ENCODE measurements around the gene SAPCD1. TPM values are rescaled to one million over a fixed set of nuclear protein-coding genes. Genes with fewer than 3 reads are reported as not detected.

The SAPCD1 gene
- total RNA-seq, 2 experiments from 2014 or later, result 13.1 to 18.1 TPM

DNA sequence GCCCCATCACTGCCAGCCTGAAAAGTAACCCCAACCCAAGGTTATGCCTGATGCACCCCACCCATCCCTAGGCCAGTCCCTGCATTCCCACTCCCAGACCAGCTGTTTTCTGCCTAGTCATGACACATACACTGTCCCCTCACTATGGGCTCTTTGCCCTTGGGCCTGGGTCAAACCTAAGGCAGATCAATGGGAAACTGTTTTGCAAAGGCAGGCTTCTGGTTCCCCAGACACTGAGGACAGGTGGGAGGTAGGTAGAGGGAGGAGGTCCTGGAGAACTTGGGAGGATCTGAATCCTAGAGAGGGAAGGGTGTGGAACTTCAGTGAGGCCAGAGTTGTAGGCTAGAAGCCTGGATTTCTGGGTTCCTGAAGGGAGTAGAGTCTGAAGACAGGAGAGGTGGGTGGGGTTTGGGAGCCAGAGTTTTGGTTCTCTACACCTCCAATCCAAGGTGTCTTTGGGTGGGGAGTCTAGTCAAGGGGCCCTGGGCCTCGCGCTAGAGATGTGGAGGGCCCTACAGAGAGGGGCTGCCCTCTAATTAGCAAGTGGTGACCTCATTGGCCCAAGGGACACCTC lies 28.1 kb upstream of the SAPCD1 start:
- H3K36me3 Mint-ChIP-seq, result peaks cover 42% of the 10 kb centered on the region
- H3K4me1 Mint-ChIP-seq, result peaks cover 52% of the 10 kb centered on the region
- peak overlapping the region; percentile 98 for H3K4me3 Mint-ChIP-seq
- POLR2A ChIA-PET, result interaction anchor here (0.6 to 7.6 kb wide), 12 partner anchors 7 to 129 kb away, joined by 3 to 137 read pairs (median 10); partner anchors contain the start of genes CSNK2B, DDAH2, GPANK1 and HSPA1A
- ATAC-seq (ENCODE audit: low read depth) (no peak), DNase-seq (no peak)
- peak overlapping the region; percentile 93 for H3K27ac Mint-ChIP-seq
- H3K27me3 Mint-ChIP-seq, result no peaks in the 10 kb centered on the region
- no peaks in the 10 kb centered on the region for H3K9me3 Mint-ChIP-seq

DNA sequence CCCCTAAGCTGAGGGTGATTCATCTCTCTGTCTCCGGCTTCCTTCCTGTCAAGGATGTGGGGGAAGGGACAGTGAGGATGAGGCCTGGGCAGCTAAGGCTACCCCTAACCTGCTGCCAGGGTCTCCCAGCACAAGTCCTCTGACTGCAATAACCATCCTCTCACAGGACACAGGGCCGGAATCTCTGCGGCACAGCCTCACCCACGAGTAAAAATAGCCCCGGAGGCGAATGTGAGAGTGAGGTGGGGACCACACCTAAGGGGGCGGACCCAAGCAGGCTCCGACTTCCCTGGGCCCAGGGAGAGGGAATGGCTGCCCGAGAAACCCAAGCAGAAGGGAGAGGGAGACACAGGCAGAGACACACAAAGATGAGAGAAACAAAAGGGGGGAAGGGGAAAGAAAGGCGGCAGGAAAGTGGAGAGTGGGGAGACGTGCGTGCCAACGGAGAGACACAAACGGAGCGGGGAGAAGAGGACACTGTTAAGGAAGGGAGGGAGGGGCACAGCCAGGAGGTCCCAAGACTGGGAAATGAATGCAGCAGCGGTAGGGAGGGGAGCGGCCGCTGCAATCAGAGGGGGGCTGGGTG lies 27.5 kb upstream of the SAPCD1 start:
- no peaks in the 10 kb centered on the region for H3K27me3 Mint-ChIP-seq
- H3K36me3 Mint-ChIP-seq, result peaks cover 43% of the 10 kb centered on the region
- ATAC-seq (ENCODE audit: low read depth) (peak; percentile 37), DNase-seq (peak; percentile 70)
- H3K9me3 Mint-ChIP-seq, result no peaks in the 10 kb centered on the region
- POLR2A ChIA-PET, result interaction anchor here (0.6 to 7.6 kb wide), 16 partner anchors 8 to 152 kb away, joined by 3 to 137 read pairs (median 10); partner anchors contain the start of genes ABHD16A, CSNK2B, DDAH2 and GPANK1
- peaks cover 55% of the 10 kb centered on the region for H3K4me1 Mint-ChIP-seq
- H3K4me3 Mint-ChIP-seq, result peak overlapping the region; percentile 98
- H3K27ac Mint-ChIP-seq, result peak overlapping the region; percentile 93

DNA sequence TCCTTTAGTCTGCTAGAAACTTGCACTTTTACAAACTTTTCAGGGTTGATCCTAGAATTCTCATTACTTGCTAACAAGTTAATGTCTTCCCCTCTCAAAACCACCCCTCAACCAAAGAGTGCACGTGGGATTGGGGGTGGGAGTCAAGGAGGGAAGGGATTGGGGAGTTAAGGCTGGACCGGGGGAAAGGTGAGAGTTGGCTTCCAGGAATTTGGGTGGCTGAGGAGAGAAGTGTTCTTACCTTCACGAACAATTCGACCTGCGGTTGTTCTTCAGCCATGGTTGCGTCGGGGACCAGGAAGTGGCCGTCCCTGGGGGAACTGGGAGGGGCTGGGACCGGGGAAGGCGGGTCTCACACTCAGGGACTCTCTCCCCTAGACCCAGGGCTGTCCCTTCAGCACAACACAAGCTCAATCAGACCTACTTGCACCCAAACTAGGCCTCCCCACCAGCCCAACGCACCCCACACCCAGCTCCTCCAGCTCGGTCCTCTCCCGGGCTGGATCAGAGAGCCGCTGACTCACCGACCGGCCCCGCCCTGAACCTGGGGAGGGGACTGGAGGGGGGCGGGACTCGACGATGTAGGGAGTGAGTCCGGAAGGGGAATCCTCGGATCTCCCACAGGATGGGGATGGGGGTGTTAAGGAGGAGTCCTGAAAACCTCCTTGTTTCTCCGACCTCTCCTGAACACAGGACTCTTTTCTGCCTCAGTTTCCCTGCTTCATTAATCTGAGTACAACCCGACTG lies 26.3 kb upstream of the SAPCD1 start, which contains the start of gene CLIC1:
TSS of gene CLIC1 (minus strand) at position 510 of the 747 bp plus-strand sequence. CDS start at position 280, 230 bp downstream.
- Mint-ChIP-seq H3K27ac (peak within 1 kb of the TSS; percentile 93), H3K9me3 (no peaks in the 10 kb centered on the region), H3K4me1 (peaks cover 53% of the 10 kb centered on the region), H3K4me3 (peak within 1 kb of the TSS; percentile 98), H3K27me3 (no peaks in the 10 kb centered on the region), H3K36me3 (peaks cover 38% of the 10 kb centered on the region)
- peak; percentile 78 for DNase-seq
- ATAC-seq (ENCODE audit: low read depth), result peak; percentile 49
- POLR2A ChIA-PET, result interaction anchor here (0.6 to 7.6 kb wide), 25 partner anchors 9 to 241 kb away, joined by 3 to 137 read pairs (median 7); partner anchors contain the start of genes ABHD16A, APOM, C6orf47 and CSNK2B

DNA sequence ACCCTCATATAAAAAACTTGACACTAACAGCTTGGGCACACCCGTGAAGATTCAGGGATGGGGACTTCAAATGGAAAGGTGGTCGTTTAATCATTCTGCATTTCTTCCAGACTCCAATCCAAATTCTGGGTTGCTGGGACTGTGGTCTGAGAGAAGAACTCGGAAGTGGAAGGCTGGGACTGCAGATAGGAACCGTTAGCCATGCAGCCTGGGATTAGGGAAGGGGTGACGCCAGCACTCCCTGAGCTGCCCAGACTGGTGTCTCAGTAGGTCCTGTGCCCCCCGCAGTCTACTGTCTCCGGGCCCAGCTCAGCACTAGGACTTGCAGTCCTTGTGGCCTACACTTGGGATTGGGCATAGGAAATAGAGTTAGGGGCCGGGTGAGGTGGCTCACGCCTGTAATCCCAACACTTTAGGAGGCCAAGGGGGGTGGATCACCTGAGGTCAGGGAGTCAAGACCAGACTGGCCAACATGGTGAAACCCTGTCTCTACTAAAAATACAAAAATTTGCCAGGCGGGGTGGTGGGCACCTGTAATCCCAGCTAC lies 25.6 kb upstream of the SAPCD1 start:
- ATAC-seq (ENCODE audit: low read depth) (no peak), DNase-seq (no peak)
- Mint-ChIP-seq H3K4me3 (peak overlapping the region; percentile 98), H3K27me3 (no peaks in the 10 kb centered on the region), H3K27ac (peak overlapping the region; percentile 93), H3K36me3 (peaks cover 39% of the 10 kb centered on the region), H3K9me3 (no peaks in the 10 kb centered on the region), H3K4me1 (peaks cover 57% of the 10 kb centered on the region)
- POLR2A ChIA-PET, result interaction anchor here (0.6 to 7.6 kb wide), 26 partner anchors 10 to 242 kb away, joined by 3 to 137 read pairs (median 10); partner anchors contain the start of genes ABHD16A, APOM, BAG6 and C6orf47

DNA sequence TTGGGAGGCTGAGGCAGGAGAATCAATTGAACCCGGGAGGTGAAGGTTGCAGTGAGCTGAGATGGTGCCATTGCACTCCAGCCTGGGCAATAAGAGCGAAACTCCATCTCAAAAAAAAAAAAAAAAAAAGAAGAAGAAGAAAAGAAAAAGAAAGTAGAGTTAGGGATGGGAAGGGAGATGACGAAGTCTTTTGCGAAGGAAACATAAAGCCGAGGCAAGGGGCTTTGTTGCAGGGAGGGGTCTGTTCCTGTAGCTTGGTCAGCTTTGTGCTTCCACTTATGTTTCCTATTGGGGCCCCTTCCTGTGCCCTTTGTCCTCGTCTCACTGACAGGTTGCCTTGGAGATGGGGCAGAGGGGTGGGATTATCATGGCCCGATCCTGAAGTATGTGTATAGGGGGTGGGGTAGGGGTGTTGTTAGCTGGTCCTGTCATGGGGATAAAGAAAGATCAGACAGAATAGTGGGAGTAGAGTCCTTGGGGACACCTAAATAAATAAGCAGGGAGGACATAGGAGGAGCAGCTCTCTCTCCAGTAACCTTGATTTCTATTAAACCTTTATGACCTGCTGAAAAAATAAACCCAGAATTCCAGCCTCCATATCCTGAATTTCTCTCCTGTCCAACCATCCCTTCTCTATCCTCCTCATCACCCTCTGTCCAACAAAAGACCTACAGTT lies 25.0 kb upstream of the SAPCD1 start:
- no peaks in the 10 kb centered on the region for H3K9me3 Mint-ChIP-seq
- DNase-seq (no peak), ATAC-seq (ENCODE audit: low read depth) (no peak)
- H3K27ac Mint-ChIP-seq, result peak overlapping the region; percentile 93
- H3K4me3 Mint-ChIP-seq, result peak overlapping the region; percentile 98
- H3K4me1 Mint-ChIP-seq, result peaks cover 54% of the 10 kb centered on the region
- H3K36me3 Mint-ChIP-seq, result peaks cover 35% of the 10 kb centered on the region
- POLR2A ChIA-PET, result interaction anchor here (0.7 to 7.6 kb wide), 27 partner anchors 10 to 243 kb away, joined by 3 to 137 read pairs (median 11); partner anchors contain the start of genes ABHD16A, BAG6, C6orf47 and CSNK2B
- H3K27me3 Mint-ChIP-seq, result no peaks in the 10 kb centered on the region

DNA sequence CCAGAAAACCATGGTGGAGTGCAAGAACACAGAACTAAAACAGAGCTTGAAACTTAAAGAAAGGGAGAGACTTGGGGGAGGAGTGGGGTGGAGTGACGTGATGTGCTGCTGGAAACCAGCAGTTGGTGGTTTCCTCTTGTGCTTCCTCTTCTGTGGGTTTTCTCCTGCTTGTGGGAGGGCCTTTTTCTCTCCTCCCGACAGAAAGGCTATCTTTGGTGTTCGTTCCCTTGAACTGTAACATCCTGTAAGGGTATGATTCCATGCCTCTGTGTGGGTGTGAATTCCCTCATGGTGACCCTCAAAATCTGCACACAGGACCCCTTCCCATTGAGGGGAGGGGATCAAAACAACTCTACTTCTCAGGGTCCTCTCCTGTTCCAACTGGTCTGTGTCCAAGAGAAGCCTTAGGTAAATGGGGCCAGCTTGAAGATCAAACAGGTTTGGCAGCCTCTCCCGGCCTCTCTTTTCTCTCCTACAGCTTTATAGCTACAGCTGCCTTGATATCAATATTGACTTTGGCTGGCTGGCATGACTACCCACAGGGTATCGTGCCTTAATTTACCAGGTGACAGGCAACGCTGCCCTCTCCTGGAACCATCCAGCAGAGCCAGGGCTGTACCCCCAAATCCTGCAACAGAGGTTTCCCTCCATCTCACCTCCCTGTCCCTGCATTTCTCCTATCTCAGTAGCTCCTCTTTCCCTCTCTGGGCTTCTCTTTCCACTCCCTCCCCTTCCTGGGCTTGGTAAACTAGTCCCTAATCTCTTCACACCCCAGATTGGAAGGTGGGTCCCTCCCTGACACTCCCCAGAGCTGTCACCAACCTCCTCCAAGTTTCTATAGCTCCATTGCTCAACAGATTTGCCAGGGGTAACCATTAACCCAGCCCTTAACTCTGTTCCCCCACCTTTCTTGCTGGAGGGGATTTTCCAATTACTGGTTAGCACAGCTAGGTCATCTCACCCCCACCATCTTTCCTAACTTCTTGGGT lies 24.2 kb upstream of the SAPCD1 start:
- peak; percentile 8 for ATAC-seq (ENCODE audit: low read depth)
- Mint-ChIP-seq H3K4me1 (peaks cover 59% of the 10 kb centered on the region), H3K36me3 (peaks cover 40% of the 10 kb centered on the region), H3K4me3 (peak overlapping the region; percentile 98), H3K27ac (peak overlapping the region; percentile 93), H3K9me3 (no peaks in the 10 kb centered on the region), H3K27me3 (no peaks in the 10 kb centered on the region)
- peak; percentile 62 for DNase-seq
- POLR2A ChIA-PET, result interaction anchor here (0.5 to 7.6 kb wide), 31 partner anchors 9 to 243 kb away, joined by 3 to 137 read pairs (median 10); partner anchors contain the start of genes ABHD16A, BAG6, C6orf47 and CSNK2B

DNA sequence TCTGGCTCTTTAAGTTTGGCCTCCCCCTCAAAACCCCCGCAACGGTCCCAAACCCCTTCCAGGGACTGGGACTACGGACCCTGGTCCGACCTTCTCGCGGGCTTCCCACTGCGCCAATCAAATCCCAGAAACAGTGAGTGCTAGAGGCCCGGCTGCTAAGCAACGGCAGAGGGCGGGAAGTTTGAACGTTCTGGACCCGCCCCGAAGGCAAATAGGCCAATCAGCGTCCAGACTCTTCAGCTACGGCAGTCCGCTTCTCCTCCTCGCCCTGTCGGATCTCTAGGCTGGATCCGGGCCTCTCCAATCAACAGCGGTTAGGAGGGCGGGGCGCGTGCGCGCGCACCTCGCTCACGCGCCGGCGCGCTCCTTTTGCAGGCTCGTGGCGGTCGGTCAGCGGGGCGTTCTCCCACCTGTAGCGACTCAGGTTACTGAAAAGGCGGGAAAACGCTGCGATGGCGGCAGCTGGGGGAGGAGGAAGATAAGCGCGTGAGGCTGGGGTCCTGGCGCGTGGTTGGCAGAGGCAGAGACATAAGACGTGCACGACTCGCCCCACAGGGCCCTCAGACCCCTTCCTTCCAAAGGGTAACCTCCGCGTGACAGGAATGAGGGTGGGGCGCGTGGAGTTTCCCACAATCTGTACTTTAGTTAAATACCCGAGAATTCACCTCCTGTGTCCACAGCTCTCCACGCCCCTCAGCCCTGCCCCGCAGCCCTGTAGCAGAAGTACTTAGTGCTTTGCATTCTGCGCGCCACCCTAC lies 22.6 kb upstream of the SAPCD1 start, which contains the start of gene MSH5:
TSS of gene MSH5 (plus strand) at position 367 of the 758 bp plus-strand sequence. CDS start 462 bp downstream, outside the sequence.
- peak within 1 kb of the TSS; percentile 98 for H3K4me3 Mint-ChIP-seq
- peaks cover 50% of the 10 kb centered on the region for H3K4me1 Mint-ChIP-seq
- peak within 1 kb of the TSS; percentile 93 for H3K27ac Mint-ChIP-seq
- POLR2A ChIA-PET, result interaction anchor here (0.6 to 7.6 kb wide), 34 partner anchors 8 to 199 kb away, joined by 3 to 137 read pairs (median 6); partner anchors contain the start of genes ABHD16A, BAG6, C6orf47 and CSNK2B
- peak; percentile 96 for DNase-seq
- H3K27me3 Mint-ChIP-seq, result no peaks in the 10 kb centered on the region
- ATAC-seq (ENCODE audit: low read depth), result peak; percentile 82
- H3K36me3 Mint-ChIP-seq, result peaks cover 34% of the 10 kb centered on the region
- H3K9me3 Mint-ChIP-seq, result no peaks in the 10 kb centered on the region

DNA sequence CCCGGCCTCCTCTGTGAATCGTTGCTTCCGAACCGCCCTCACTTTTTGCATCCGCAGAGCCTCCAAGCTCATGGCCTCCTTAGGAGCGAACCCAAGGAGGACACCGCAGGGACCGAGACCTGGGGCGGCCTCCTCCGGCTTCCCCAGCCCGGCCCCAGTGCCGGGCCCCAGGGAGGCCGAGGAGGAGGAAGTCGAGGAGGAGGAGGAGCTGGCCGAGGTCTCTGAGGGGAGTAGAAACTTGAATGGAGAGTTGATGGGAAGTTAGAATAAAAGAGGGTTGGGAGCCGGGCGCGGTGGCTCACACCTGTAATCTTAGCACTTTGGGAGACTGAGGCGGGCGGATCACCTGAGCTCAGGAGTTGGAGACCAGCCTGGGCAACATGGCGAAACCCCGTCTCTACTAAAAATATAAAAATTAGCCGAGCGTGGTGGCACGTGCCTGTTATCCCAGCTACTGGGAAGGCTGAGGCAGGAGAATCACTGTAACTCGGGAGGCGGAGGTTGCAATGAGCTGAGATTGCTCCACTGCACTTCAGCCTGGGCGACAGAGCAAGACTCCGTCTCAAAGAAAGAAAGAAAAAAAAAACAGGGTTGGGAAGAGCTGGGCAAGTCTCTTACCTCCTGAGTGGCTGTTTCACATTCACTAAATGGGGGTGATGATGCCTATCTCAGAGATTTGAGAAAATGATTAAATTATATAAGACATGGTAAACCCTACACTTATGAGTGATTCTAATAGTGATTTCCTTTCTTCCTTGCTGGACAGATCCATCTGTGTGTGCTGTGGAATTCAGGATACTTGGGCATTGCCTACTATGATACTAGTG lies 21.8 kb upstream of the SAPCD1 start:
- Mint-ChIP-seq H3K27me3 (no peaks in the 10 kb centered on the region), H3K9me3 (no peaks in the 10 kb centered on the region), H3K36me3 (peaks cover 34% of the 10 kb centered on the region), H3K4me1 (peaks cover 50% of the 10 kb centered on the region), H3K27ac (peak overlapping the region; percentile 93), H3K4me3 (peak overlapping the region; percentile 98)
- POLR2A ChIA-PET, result interaction anchor here (0.5 to 7.6 kb wide), 29 partner anchors 11 to 246 kb away, joined by 3 to 137 read pairs (median 6); partner anchors contain the start of genes ABHD16A, BAG6, C6orf47 and CSNK2B
- ATAC-seq (ENCODE audit: low read depth) (no peak), DNase-seq (peak; percentile 69)

DNA sequence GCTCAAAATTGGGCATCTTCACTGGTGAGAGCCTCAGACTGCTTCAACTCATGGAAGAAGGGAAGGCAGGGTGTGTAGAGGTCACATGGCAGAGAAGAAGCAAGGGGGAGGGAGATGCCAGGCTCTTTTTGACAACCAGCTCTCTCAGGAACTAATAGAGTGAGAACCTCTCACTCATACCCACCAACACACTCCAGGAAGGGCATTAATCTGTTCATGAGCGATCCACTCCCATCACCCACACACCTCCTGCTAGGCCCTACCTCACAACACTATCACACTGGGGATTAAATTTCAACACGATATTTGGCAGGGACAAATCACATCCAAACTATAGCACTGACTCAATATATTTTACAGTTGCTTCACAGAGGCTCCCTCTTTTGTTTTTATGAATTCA lies 20.6 kb upstream of the SAPCD1 start:
- H3K4me1 Mint-ChIP-seq, result peaks cover 47% of the 10 kb centered on the region
- H3K27me3 Mint-ChIP-seq, result no peaks in the 10 kb centered on the region
- H3K36me3 Mint-ChIP-seq, result peaks cover 27% of the 10 kb centered on the region
- POLR2A ChIA-PET, result interaction anchor here (0.9 to 3.5 kb wide), 3 partner anchors 10 to 85 kb away, joined by 3 to 24 read pairs (median 13); partner anchors contain the start of gene HSPA1B
- ATAC-seq (ENCODE audit: low read depth), result no peak
- peak overlapping the region; percentile 25 for H3K27ac Mint-ChIP-seq
- no peaks in the 10 kb centered on the region for H3K9me3 Mint-ChIP-seq
- DNase-seq, result no peak
- H3K4me3 Mint-ChIP-seq, result peak overlapping the region; percentile 98

DNA sequence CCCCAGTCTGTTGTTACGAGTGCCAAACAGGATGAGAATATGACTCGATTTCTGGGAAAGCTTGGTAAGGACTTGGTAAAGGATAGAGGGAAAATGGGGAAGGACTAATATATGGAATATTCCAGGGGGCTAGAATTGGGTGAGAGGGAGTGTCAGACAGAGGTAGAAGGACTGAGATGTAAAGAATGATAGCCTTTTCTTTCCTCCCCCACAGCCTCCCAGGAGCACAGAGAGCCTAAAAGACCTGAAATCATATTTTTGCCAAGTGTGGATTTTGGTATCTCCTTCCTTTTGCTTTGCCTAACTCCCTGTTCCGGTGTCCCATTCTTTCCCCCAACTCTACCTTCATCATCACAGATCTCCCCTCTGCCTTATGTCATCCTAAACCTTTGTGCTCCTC lies 19.6 kb upstream of the SAPCD1 start:
- Mint-ChIP-seq H3K27ac (no peak overlapping the region), H3K4me3 (no peak overlapping the region), H3K36me3 (peaks cover 33% of the 10 kb centered on the region), H3K4me1 (peaks cover 40% of the 10 kb centered on the region), H3K27me3 (no peaks in the 10 kb centered on the region), H3K9me3 (no peaks in the 10 kb centered on the region)
- POLR2A ChIA-PET, result no interaction called here
- DNase-seq (no peak), ATAC-seq (ENCODE audit: low read depth) (no peak)

All from activated naive CD8-positive, alpha-beta T cell treated with anti-CD3 and anti-CD28 coated beads, Interleukin-2, amount 10 ng/mL, durations not matched to agents 7 days and 5 days (primary cell).